Tibial nerve (tissue), 4 donors: ENCODE measurements around the gene DDX21. TPM values are rescaled to one million over a fixed set of nuclear protein-coding genes. Genes with fewer than 3 reads are reported as not detected.
"Not testable (repeated sequence)": the region's sequence is repeated elsewhere in the genome, so short reads cannot be mapped to it uniquely, and the experiment has no call there.

Experiments used
- DNase-seq, 2 donors: peaks; one replicate each; pipeline ENCODE4 v3.0.0-alpha.2; 2019; ENCODE audit warnings: low spot score in 2 of 2
- H3K27ac ChIP-seq, 4 donors: fragments of 200-600 bp; sonication (generic) in 3 of 4; one replicate each; pipeline ENCODE4 v1.5.1; 2017 to 2019; ENCODE audit warnings: mild to moderate bottlenecking in 1 of 4
- H3K27me3 ChIP-seq, 2 donors: fragments of 200-600 bp; sonication (generic) in 1 of 2; one replicate each; pipeline versions ENCODE4 v1.5.1 to v1.6.0; 2017 to 2019
- H3K36me3 ChIP-seq, 3 donors: fragments of 200-600 bp; sonication (generic); one replicate each; pipeline ENCODE4 v1.5.1; 2018 to 2019
- H3K4me1 ChIP-seq, 4 donors: fragments of 200-600 bp; sonication (generic) in 3 of 4; one replicate each; pipeline ENCODE4 v1.5.1; 2017 to 2019
- H3K4me3 ChIP-seq, 4 donors: fragments of 200-600 bp; sonication (generic) in 3 of 4; one replicate each; pipeline ENCODE4 v1.5.1; 2017 to 2019; ENCODE audit warnings: mild to moderate bottlenecking in 1 of 4, moderate library complexity in 1 of 4
- H3K9me3 ChIP-seq, 4 donors: fragments of 200-600 bp; sonication (generic) in 3 of 4; one replicate each; pipeline ENCODE4 v1.5.1; 2017 to 2019
- EP300 ChIP-seq, 2 donors: sonication (generic); formaldehyde crosslinking; IDR thresholded peaks; one replicate each; pipeline ENCODE4 v1.6.1; 2017; ENCODE audit warnings: antibody characterized with exemption in 2 of 2, mild to moderate bottlenecking in 1 of 2
- POLR2A ChIP-seq, 2 donors: fragments of 450-650 bp; IDR thresholded peaks; one replicate each; pipeline ENCODE4 v1.6.1; 2017; ENCODE audit warnings: antibody characterized with exemption in 2 of 2, mild to moderate bottlenecking in 2 of 2, moderate library complexity in 2 of 2
- WGBS, 2 donors: methylation state at CpG; one replicate each; pipeline ENCODE4 v1.1.5; 2018; 5-methylcytosine and 5-hydroxymethylcytosine counted together
- total RNA-seq, 4 donors: library from RNA; depleted of rRNA; stranded (reverse); fragments of >200 nt; gene quantifications; one replicate each; pipeline ENCODE4 v1.1.0, GENCODE V29; 2016
- TF ChIP-seq, protein P1 (sequence below), 5 experiments: fragments of 200-600 bp in 3 of 5; fragments of 450-650 bp in 2 of 5; sonication (generic) in 3 of 5; IDR thresholded peaks; one replicate each; pipeline ENCODE4 v1.5.1; 2016 to 2019; ENCODE audit warnings: antibody characterized with exemption in 5 of 5, mild to moderate bottlenecking in 3 of 5, moderate library complexity in 2 of 5

DDX21 gene
- total RNA-seq, 4 donors from 2014 or later = 39.3 to 49.5 (median 41.1) TPM

DNA sequence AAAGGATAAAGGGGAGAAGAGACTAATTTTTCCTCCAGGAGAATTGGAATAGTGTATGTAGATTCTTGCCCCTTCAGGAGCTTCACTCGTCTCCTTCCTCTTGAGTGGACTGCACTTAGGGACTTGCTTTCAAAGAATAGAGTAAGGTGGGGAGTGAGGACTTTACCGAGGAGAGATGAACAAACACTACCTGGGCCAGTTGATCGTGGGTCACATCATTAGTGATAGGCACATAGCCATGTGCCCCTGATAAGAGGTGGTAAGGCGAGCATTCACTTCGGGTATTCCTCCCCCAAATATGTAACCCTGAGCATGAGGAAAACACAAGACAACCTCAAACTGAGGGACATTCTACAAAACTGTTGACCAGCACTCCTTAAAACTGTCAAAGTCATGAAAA, 18.0 kb downstream of the DDX21 start:
- WGBS, 2 donors = 85 to 87% methylated on average over 5 of the region's 5 CpGs
- no peaks in the 10 kb centered on the region for H3K9me3 ChIP-seq
- peaks cover 2 to 100% (median 61%) of the 10 kb centered on the region in 3 donors for H3K36me3 ChIP-seq
- TF ChIP-seq EP300 (IDR thresholded peaks at IDR 0.05) = no peak
- TF ChIP-seq POLR2A (IDR thresholded peaks at IDR 0.05) = no peak
- TF ChIP-seq, protein P1, sequence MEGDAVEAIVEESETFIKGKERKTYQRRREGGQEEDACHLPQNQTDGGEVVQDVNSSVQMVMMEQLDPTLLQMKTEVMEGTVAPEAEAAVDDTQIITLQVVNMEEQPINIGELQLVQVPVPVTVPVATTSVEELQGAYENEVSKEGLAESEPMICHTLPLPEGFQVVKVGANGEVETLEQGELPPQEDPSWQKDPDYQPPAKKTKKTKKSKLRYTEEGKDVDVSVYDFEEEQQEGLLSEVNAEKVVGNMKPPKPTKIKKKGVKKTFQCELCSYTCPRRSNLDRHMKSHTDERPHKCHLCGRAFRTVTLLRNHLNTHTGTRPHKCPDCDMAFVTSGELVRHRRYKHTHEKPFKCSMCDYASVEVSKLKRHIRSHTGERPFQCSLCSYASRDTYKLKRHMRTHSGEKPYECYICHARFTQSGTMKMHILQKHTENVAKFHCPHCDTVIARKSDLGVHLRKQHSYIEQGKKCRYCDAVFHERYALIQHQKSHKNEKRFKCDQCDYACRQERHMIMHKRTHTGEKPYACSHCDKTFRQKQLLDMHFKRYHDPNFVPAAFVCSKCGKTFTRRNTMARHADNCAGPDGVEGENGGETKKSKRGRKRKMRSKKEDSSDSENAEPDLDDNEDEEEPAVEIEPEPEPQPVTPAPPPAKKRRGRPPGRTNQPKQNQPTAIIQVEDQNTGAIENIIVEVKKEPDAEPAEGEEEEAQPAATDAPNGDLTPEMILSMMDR (IDR thresholded peaks at IDR 0.05) = no peak
- no peak for DNase-seq
- no peaks in the 10 kb centered on the region for H3K27me3 ChIP-seq
- H3K4me3 ChIP-seq = no peak overlapping the region
- H3K4me1 ChIP-seq = no peaks in the 10 kb centered on the region
- H3K27ac ChIP-seq = no peak overlapping the region

DNA sequence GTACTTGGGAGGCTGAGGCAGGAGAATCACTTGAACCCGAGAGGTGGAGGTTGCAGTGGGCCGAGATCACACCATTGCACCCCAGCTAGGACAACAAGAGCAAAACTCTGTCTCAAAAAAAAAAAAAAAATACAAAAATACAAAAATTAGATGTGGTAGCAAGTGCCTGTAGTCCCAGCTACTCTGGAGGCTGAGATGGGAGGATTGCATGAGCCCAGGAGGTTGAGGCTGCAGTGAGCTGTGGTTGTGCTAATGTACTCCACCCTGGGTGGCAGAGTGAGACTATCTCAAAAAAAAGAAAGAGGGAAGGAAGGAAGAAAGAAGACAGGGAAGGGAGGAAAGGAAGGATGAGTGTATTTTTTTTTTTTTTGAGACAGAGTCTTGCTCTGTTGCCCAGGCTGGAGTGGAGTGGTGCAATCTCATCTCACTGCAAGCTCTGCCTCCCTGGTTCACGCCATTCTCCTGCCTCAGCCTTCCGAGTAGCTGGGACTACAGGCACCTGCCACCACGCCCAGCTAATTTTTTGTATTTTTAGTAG, 20.0 kb downstream of the DDX21 start:
- H3K27me3 ChIP-seq = not testable (repeated sequence)

DNA sequence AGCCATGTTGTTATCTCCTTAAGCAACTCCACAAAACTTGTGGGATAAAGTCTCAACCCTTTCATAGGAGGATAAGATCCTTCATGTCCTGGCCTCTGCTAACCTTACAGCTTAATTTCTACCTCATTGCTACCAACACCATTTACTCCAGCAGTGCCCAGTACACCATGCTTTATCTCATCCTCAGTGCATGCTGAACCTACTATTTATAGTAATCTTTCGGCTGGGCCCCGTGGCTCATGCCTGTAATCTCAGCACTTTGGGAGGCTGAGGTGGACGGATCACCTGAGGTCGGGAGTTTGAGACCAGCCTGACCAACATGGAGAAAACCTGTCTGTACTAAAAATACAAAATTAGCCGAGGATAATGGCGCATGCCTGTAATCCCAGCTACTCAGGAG, 23.8 kb downstream of the DDX21 start:
- H3K27ac ChIP-seq, H3K27me3 ChIP-seq, H3K9me3 ChIP-seq, H3K4me3 ChIP-seq, DNase-seq, H3K4me1 ChIP-seq: not testable (repeated sequence)
- H3K36me3 ChIP-seq = peaks cover 2 to 93% (median 19%) of the 10 kb centered on the region in 3 donors
- 86 to 91% methylated on average over 6 of the region's 6 CpGs for WGBS, 2 donors

More for the DNA sequence above, 20.0 kb downstream of the DDX21 start:
- not testable (repeated sequence) for DNase-seq, H3K4me1 ChIP-seq, H3K4me3 ChIP-seq, H3K9me3 ChIP-seq, H3K27ac ChIP-seq
- H3K36me3 ChIP-seq = peaks cover 2 to 99% (median 44%) of the 10 kb centered on the region in 3 donors
- whole genome bisulfite sequencing, 2 donors = 95 to 96% methylated on average over 5 of the region's 5 CpGs

DNA sequence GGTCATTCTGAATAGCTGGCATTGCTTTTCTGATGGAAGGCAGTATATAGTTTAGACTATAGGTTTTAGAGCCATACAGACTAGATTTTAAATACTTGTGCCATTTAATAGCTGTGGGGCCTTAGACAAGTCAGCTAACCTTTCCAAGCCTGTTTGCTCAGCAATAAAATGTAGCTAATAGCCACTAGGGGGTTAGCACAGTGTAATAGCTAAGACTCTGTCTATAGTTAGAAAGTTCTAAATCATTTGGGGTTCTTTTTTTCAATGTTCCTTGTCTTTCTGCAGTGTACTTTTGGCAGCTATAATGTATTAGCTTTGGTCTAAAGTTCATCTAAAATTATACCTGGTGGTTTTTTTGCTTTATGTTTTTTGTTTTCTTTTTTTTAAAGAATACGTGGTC, 25.1 kb downstream of the DDX21 start:
- Histone ChIP-seq H3K4me1 (no peaks in the 10 kb centered on the region), H3K9me3 (no peaks in the 10 kb centered on the region), H3K4me3 (no peak overlapping the region), H3K27ac (no peak overlapping the region), H3K36me3 (peaks cover 0 to 90% (median 12%) of the 10 kb centered on the region in 3 donors), H3K27me3 (no peaks in the 10 kb centered on the region)
- no peak for DNase-seq
- TF ChIP-seq EP300 (IDR thresholded peaks at IDR 0.05) = no peak
- TF ChIP-seq, protein P1 (IDR thresholded peaks at IDR 0.05) = no peak
- no peak for TF ChIP-seq POLR2A (IDR thresholded peaks at IDR 0.05)
- WGBS, 2 donors = 90 to 96% methylated on average over 1 of the region's 1 CpG

DNA sequence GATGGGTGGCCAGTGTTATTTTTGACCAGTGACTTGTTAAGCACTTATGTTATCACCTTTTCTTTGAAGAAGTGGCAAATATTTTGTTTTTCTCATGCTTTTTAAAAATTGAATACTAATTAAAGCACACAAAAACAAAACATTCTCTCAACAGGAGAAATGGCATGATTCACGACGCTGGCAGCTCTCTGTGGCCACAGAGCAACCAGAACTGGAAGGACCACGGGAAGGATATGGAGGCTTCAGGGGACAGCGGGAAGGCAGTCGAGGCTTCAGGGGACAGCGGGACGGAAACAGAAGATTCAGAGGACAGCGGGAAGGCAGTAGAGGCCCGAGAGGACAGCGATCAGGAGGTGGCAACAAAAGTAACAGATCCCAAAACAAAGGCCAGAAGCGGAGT, 26.4 kb downstream of the DDX21 start:
- no peak for DNase-seq
- Histone ChIP-seq H3K27me3 (no peaks in the 10 kb centered on the region), H3K4me3 (no peak overlapping the region), H3K36me3 (peaks cover 0 to 77% (median 11%) of the 10 kb centered on the region in 3 donors), H3K9me3 (no peaks in the 10 kb centered on the region), H3K4me1 (no peaks in the 10 kb centered on the region), H3K27ac (no peak overlapping the region)
- 92 to 93% methylated on average over 11 of the region's 11 CpGs for WGBS, 2 donors
- TF ChIP-seq EP300 (IDR thresholded peaks at IDR 0.05) (no peak), POLR2A (IDR thresholded peaks at IDR 0.05) (no peak)
- TF ChIP-seq, protein P1 (IDR thresholded peaks at IDR 0.05) = no peak

DNA sequence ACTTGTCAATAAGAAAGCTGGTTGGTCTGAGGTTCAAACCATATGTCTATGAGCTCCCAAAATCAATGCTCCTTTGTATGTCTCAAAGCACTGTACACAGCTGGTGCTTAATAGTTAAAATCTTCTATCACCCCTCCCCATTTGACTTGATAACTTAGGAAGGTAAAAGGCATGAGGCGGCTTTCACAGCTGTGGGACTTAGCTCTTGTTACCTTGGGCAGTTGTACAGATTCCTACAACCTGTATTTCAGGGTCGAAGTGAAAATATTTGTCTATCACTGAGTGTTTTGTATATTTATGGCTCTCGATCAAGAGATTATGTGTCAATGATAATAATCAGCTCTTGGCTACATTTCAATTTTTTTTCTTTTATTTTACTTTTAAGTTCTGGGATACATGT, 31.6 kb downstream of the DDX21 start:
- 76 to 80% methylated on average over 3 of the region's 3 CpGs for WGBS, 2 donors
- TF ChIP-seq, protein P1 (IDR thresholded peaks at IDR 0.05) = no peak
- TF ChIP-seq POLR2A (IDR thresholded peaks at IDR 0.05) (no peak), EP300 (IDR thresholded peaks at IDR 0.05) (no peak)
- H3K9me3 ChIP-seq = no peaks in the 10 kb centered on the region

More for the DNA sequence above, 31.6 kb downstream of the DDX21 start:
- H3K27me3 ChIP-seq = no peaks in the 10 kb centered on the region
- no peak for DNase-seq
- peaks cover 0 to 42% (median 23%) of the 10 kb centered on the region in 4 donors for H3K4me1 ChIP-seq
- no peak overlapping the region for H3K4me3 ChIP-seq
- H3K36me3 ChIP-seq = peaks cover 0 to 27% (median 4%) of the 10 kb centered on the region in 3 donors
- no peak overlapping the region for H3K27ac ChIP-seq
